A673 (cell line): ENCODE measurements around the gene HEBP2. TPM values are rescaled to one million over a fixed set of nuclear protein-coding genes. Genes with fewer than 3 reads are reported as not detected.
A peak's percentile ranks its signal among the peaks of the same experiment; 100 is the strongest.

ENCODE experiments used
- BruUV-seq: library from RNA; stranded (reverse); fragments of 400-500 nt; replicated peaks from 2 replicates; lab custom pipeline; 2021; lab: Mats Ljungman, UMichigan
- CTCF ChIA-PET: fragments of 300-600 bp; sonication (Branson Sonifier 250); formaldehyde crosslinking; loops from one replicate; lab custom pipeline; 2022; ENCODE audit warnings: antibody characterized with exemption; lab: Charles Lee
- POLR2A ChIA-PET: fragments of 300-600 bp; sonication (Branson Sonifier 250); formaldehyde crosslinking; loops from one replicate; lab custom pipeline; 2022; ENCODE audit warnings: antibody characterized with exemption; ENCODE audit not compliant: low non-redundant PET; lab: Charles Lee
- DNase-seq: peaks from one replicate; pipeline ENCODE4 v3.0.0-alpha.2; 2015; ENCODE audit warnings: low spot score
- H3K27ac ChIP-seq: fragments of 200-600 bp; sonication (generic); 2 replicates; pipeline ENCODE4 v1.5.1; 2016; ENCODE audit warnings: mixed run types, low read depth, mild to moderate bottlenecking, mixed read lengths, antibody characterized with exemption, low read length; ENCODE audit not compliant: poor library complexity, severe bottlenecking
- H3K27me3 ChIP-seq: fragments of 200-600 bp; sonication (generic); replicated peaks from 2 replicates; pipeline ENCODE4 v1.6.1; 2017; ENCODE audit warnings: mixed run types, low read depth, mild to moderate bottlenecking, mixed read lengths, antibody characterized with exemption, low read length; ENCODE audit not compliant: insufficient read depth, poor library complexity
- H3K36me3 ChIP-seq: fragments of 200-600 bp; sonication (generic); 2 replicates; pipeline ENCODE4 v1.6.1; 2016; ENCODE audit warnings: mixed run types, mild to moderate bottlenecking, mixed read lengths, antibody characterized with exemption, low read length; ENCODE audit not compliant: insufficient read depth, poor library complexity, severe bottlenecking
- H3K4me1 ChIP-seq: fragments of 200-600 bp; sonication (generic); 2 replicates; pipeline ENCODE4 v1.6.1; 2017; ENCODE audit warnings: mixed run types, mild to moderate bottlenecking, mixed read lengths, antibody characterized with exemption, low read length; ENCODE audit not compliant: insufficient read depth, poor library complexity, severe bottlenecking
- H3K4me3 ChIP-seq: fragments of 200-600 bp; sonication (generic); 2 replicates; pipeline ENCODE4 v1.5.1; 2016; ENCODE audit warnings: low read depth, mixed run types, mild to moderate bottlenecking, mixed read lengths, low read length; ENCODE audit not compliant: poor library complexity, severe bottlenecking
- H3K9me3 ChIP-seq: fragments of 200-600 bp; sonication (generic); 2 replicates; pipeline ENCODE4 v1.6.1; 2016; ENCODE audit warnings: mixed run types, low read depth, mild to moderate bottlenecking, mixed read lengths, antibody characterized with exemption, low read length; ENCODE audit not compliant: poor library complexity, severe bottlenecking
- CTCF ChIP-seq: fragments of 300-800, 200-600 bp; sonication (generic); conservative IDR thresholded peaks from 2 replicates; pipeline ENCODE4 v1.5.1; 2017; ENCODE audit warnings: low read depth, mild to moderate bottlenecking, antibody characterized with exemption, low read length, moderate library complexity, mixed read lengths
- EZH2 ChIP-seq: fragments of 200-600 bp; sonication (generic); IDR thresholded peaks from 2 replicates; pipeline ENCODE4 v1.6.1; 2017; ENCODE audit warnings: borderline replicate concordance, low read depth, mild to moderate bottlenecking, mixed read lengths, antibody characterized with exemption, low read length; ENCODE audit not compliant: poor library complexity, severe bottlenecking
- intact Hi-C: fragments of 100-400 bp; cut with micrococcal nuclease; formaldehyde crosslinking; loops from one replicate; pipeline ENCODE4 v1.10.0; 2022; ENCODE audit not compliant: unreplicated experiment
- total RNA-seq: library from RNA; stranded (reverse); gene quantifications from 2 replicates; pipeline ENCODE4 v1.2.3, GENCODE V29; 2021

HEBP2 gene
- total RNA-seq, 1 experiment from 2014 or later: 8.7 TPM

GRCh38 chr6:138464085-138464484 lies 60.1 kb downstream of the HEBP2 start:
- no peaks in the 10 kb centered on the region for H3K9me3 ChIP-seq
- DNase-seq: no peak
- intact Hi-C loops: no loop called here
- no peaks in the 10 kb centered on the region for H3K36me3 ChIP-seq
- H3K4me1 ChIP-seq: no peaks in the 10 kb centered on the region
- ChIA-PET POLR2A (no interaction called here), CTCF (no interaction called here)
- no TSS peak for BruUV-seq
- H3K27me3 ChIP-seq: no peaks in the 10 kb centered on the region
- no peak overlapping the region for H3K4me3 ChIP-seq
- TF ChIP-seq EZH2 (no peak), CTCF (no peak)
- no peak overlapping the region for H3K27ac ChIP-seq

- H3K4me3 ChIP-seq: no peak overlapping the region
- ChIA-PET POLR2A (no interaction called here), CTCF (interaction anchor here (0.6 kb wide), 1 partner anchor 56 kb away, joined by 9 read pairs; no protein-coding TSS in a partner anchor)
- H3K36me3 ChIP-seq: no peaks in the 10 kb centered on the region
- TF ChIP-seq CTCF: no peak
- no peak for TF ChIP-seq EZH2
- DNase-seq: peak; percentile 25
- H3K4me1 ChIP-seq: no peaks in the 10 kb centered on the region
- intact Hi-C loops: no loop called here
- no TSS peak for BruUV-seq
- H3K27me3 ChIP-seq: no peaks in the 10 kb centered on the region
- no peak overlapping the region for H3K27ac ChIP-seq
- H3K9me3 ChIP-seq: no peaks in the 10 kb centered on the region
These were observed 61.1 kb downstream of the HEBP2 start for GRCh38 chr6:138465007-138465645.

GRCh38 chr6:138467901-138468300 lies 63.9 kb downstream of the HEBP2 start:
- CTCF ChIA-PET: no interaction called here
- H3K36me3 ChIP-seq: no peaks in the 10 kb centered on the region
- TF ChIP-seq CTCF: no peak
- no peak for TF ChIP-seq EZH2
- no peaks in the 10 kb centered on the region for H3K4me1 ChIP-seq
- no peaks in the 10 kb centered on the region for H3K9me3 ChIP-seq
- no peak for DNase-seq
- no peaks in the 10 kb centered on the region for H3K27me3 ChIP-seq
- intact Hi-C loops: no loop called here
- no peak overlapping the region for H3K27ac ChIP-seq
- H3K4me3 ChIP-seq: no peak overlapping the region
- BruUV-seq: no TSS peak
- POLR2A ChIA-PET: no interaction called here
